Fibroblast of pulmonary artery (primary cell): ENCODE data around the gene CUL7.
"Not testable (repeated sequence)": the region's sequence is repeated elsewhere in the genome, so short reads cannot be mapped to it uniquely, and the experiment has no call there.

Experiments
- DNase-seq: peaks from one replicate; pipeline ENCODE4 v3.0.0-alpha.2; 2010; ENCODE audit warnings: low read depth
- H3K4me3 ChIP-seq: replicated peaks from 2 replicates; pipeline ENCODE4 v1.5.1; 2011; ENCODE audit warnings: low read depth, mild to moderate bottlenecking, control low read depth, low read length, moderate library complexity
- TF ChIP-seq, protein P1 (sequence below): IDR thresholded peaks from 2 replicates; pipeline ENCODE4 v1.5.1; 2011; ENCODE audit warnings: mild to moderate bottlenecking, control low read depth, low read length, inconsistent platforms; ENCODE audit errors: missing control alignments

The CUL7 gene

DNA sequence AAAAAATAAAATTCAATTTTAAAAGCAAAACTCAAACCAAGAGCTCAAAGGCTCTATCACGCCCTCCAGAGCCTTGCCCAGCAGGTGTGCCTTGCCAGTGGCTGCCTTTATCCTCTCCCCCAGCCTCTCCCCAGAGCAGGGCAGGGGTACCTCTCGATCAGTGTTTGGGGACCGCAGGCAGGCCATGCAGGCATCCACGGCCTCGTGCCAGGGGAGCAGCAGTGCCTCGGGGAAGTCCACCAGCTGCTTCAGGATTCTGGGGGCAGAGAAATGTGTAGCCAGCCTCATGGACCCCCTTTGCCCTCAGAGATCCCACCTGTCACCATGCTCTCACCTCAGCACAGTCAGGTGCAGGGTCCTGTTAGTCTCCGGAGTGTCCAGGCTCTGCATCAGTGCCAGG is 5.7 kb downstream of the CUL7 start:
- TF ChIP-seq, protein P1, sequence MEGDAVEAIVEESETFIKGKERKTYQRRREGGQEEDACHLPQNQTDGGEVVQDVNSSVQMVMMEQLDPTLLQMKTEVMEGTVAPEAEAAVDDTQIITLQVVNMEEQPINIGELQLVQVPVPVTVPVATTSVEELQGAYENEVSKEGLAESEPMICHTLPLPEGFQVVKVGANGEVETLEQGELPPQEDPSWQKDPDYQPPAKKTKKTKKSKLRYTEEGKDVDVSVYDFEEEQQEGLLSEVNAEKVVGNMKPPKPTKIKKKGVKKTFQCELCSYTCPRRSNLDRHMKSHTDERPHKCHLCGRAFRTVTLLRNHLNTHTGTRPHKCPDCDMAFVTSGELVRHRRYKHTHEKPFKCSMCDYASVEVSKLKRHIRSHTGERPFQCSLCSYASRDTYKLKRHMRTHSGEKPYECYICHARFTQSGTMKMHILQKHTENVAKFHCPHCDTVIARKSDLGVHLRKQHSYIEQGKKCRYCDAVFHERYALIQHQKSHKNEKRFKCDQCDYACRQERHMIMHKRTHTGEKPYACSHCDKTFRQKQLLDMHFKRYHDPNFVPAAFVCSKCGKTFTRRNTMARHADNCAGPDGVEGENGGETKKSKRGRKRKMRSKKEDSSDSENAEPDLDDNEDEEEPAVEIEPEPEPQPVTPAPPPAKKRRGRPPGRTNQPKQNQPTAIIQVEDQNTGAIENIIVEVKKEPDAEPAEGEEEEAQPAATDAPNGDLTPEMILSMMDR = no peak
- no peak overlapping the region for H3K4me3 ChIP-seq
- DNase-seq = no peak

DNA sequence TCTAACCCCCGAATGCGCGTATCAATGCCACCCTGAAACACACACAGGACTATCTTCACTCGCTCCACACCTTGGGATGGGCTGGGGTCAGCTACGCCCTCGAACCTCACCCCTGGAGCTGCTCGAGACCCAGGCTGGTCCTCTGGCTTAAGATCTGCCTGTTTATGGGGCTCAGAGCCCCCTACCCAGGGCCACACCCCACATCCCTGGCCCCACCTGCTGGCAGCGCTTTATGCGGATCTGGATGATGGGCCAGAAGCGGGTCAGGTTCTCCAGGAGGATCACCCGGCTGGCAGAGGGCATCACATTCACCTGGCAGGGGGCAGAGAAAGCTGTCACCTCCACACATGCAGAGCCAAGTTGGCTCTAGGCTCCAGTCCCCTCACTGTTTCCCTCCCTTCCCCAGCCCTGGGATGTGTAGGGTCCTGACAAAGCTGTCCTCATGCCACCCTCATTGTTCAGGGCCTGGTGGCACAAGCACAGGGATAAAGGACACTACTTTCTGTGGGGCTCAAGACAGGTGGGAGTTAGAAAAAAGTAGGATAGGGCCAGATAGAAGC is 8.2 kb downstream of the CUL7 start:
- TF ChIP-seq, protein P1 = no peak
- H3K4me3 ChIP-seq = no peak overlapping the region
- no peak for DNase-seq

GRCh38 chr6:43043310-43043709 is 10.3 kb downstream of the CUL7 start:
- no peak overlapping the region for H3K4me3 ChIP-seq
- TF ChIP-seq, protein P1 = no peak
- DNase-seq = no peak

GRCh38 chr6:43041475-43041874 is 12.2 kb downstream of the CUL7 start:
- not testable (repeated sequence) for H3K4me3 ChIP-seq, DNase-seq

DNA sequence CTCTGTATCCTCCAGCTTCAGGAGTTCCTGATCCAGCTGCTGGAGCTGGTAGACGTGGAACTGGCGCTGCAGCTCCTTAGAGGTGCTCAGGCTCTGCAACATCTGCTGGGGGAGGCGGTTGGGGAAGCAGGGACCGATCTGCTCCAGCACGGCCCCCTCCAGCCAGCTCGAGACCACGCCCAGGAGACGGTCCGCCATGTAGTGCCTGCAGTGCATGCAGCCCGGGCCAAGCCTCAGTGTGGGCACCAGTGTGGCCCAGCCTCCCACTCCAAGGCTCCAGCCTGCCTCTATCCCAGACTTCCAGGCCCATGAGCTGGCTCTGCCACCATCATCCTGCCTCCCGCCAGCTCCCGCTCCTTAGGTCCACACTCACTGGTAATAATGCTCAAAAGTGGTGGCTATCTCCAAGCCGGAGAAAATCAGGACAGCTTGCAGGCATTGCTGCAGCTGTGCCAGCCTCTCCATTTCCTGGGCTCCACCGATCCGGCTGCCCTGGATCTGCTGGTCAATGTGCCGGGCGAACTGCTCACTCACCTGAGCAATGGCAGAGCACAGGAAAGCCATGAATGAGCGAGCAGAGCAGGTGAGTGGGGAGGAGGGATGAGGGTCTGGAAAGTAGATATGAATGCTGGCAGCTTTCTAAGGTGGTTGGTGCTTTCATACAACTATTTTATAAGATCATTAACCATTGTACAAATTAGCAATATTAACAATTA is 13.0 kb downstream of the CUL7 start:
- DNase-seq = no peak
- H3K4me3 ChIP-seq = no peak overlapping the region
- TF ChIP-seq, protein P1 = no peak

DNA sequence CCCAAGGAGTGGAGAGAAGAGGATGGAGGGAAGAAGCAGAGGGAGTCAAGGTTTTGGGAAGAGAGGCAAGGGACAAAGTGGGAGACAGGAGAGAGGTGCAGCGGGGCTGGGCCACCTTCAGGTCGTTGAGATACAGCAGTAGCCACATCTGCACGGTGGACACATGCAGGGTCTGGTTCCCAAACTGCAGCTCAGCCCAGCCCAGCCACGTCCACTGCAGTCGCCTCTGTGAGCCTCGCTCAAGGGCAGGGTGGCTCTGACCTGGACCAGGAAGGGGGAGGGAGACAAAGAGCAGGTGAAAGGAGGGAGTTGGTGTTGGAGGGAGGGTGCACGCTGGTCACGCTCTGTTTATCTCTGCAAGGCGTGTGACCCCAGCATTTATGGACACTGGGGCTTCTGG is 14.9 kb downstream of the CUL7 start:
- DNase-seq = no peak
- H3K4me3 ChIP-seq = no peak overlapping the region
- TF ChIP-seq, protein P1 = no peak

DNA sequence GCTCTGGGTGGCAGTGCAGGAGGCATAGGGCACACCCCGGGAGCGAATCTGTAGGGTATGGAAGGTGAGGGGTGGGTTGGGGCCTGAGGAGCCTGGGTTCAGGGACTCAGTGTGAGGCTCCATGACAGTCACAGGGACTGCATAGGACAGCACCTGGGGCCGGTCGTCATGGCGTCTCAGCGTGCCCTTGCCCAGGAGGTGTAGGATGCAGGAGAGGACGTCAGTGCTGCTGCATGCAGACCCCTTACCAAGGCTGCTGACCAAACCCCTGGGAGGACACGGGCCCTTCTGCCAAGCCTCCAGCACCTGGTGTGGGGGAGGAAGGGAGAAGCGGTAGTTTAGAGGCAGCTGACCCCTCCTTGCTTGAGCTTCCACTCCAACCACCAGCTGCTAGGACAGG is 15.9 kb downstream of the CUL7 start:
- TF ChIP-seq, protein P1 = no peak
- H3K4me3 ChIP-seq = no peak overlapping the region
- no peak for DNase-seq
